Measurements from ENCODE around the gene PTPRN2. TPM values are rescaled to one million over a fixed set of nuclear protein-coding genes. Genes with fewer than 3 reads are reported as not detected.

PTPRN2 gene
- total RNA-seq, 1 donor = 0.09 TPM

DNA sequence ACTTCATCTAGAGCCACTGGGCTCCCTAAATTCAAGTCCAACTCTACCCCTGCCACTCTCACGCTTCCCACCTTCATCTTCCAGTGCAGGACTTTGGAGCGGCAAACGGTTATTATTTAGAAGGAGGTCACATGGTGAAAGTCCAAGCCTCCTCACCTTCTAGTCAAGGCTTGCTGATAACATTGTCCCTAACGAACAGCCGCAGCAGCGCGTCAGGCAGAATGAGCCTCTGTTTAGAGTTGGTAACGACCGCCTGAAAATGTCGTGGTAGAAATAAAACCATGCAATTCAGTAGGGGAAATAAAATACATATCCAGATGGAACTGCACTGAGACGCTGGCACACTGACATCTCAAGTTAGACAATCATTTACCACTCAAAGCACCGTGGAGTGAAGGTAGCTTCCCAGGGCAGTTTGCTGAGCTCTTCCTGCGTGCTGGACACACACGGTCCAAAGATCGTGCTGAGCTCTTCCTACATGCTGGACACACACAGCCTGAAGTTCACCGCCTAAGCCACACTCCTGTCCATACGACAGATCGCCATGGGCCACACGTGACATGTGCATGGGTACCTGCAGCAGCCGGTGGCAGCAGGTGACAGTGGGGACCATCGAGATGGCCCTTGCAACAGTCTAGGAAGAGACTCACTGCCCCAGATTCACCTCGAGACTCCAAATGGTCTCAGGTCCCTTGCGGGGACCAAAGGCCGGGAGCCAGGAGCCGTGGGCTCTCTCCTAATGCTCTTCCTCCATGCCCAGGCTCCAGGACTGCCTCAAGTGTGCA is 323.5 kb downstream of the PTPRN2 start:
- H3K4me3 ChIP-seq (ENCODE audit: low read depth, low read length) = no peak overlapping the region
- TF ChIP-seq, protein P1, sequence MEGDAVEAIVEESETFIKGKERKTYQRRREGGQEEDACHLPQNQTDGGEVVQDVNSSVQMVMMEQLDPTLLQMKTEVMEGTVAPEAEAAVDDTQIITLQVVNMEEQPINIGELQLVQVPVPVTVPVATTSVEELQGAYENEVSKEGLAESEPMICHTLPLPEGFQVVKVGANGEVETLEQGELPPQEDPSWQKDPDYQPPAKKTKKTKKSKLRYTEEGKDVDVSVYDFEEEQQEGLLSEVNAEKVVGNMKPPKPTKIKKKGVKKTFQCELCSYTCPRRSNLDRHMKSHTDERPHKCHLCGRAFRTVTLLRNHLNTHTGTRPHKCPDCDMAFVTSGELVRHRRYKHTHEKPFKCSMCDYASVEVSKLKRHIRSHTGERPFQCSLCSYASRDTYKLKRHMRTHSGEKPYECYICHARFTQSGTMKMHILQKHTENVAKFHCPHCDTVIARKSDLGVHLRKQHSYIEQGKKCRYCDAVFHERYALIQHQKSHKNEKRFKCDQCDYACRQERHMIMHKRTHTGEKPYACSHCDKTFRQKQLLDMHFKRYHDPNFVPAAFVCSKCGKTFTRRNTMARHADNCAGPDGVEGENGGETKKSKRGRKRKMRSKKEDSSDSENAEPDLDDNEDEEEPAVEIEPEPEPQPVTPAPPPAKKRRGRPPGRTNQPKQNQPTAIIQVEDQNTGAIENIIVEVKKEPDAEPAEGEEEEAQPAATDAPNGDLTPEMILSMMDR (IDR thresholded peaks at IDR 0.05; ENCODE audit: insufficient read depth, low read length) = no peak
- no peak for DNase-seq (ENCODE audit: low read depth)

DNA sequence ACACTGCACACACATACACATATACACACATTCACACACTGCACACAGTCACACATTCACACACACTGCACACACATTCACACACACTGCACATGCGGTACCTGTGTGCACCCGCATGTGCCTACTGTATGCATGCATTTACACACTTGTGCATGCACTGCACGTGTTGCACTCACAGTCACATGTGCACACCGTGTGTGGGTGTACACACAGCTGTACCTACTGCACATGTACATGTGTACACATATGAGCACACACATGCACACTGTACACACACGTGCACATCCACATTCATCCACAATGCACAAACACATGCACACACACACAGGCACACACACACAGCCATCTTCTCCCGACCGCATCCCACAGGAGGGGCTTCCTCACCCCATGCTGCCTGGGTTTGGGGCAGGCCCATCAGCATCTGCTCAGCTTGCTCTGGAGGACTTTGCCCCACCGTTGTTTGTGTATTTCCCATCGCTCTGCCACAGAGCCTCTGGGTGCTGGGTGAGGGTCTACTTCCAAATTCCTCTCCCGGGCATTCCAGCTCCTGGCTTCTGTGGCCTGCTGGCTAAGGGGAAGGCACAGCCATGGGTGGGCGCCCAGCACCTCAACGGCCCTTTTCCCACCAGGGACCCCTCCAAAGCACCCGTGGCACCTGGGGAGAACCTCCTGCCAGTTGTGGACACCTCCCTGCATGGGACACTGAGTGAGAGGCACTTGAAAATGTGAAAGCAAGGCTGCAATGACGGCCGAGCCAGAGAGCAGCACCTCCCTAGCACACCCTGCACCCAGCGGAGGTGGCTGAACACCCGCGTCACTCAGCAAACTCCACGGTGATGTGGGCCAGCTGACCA is 324.3 kb downstream of the PTPRN2 start:
- DNase-seq (ENCODE audit: low read depth) = no peak

DNA sequence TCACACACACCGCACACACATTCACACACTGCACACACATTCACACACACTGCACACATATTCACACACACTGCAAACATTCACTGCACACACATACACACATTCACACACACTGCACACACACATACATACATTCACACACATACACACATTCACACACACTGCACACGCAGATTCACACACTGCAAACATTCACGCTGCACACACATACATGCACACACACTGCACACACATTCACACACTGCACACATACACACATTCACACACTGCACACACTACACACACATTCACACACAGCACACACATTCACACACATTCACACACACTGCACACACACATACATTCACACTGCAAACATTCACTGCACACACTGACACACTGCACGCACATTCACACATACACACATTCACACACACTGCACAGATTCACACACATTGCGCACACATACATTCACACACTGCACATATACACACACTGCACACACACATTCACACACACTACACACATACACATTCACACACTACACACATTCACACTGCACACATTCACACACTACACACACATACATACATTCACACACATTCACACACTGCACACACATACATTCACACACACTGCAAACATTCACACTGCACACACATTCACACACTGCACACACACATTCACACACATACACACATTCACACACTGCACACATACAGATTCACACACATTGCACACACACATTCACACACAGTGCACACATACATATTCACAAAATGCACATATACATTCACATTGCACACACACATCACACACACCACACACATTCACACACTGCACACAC is 325.1 kb downstream of the PTPRN2 start:
- TF ChIP-seq, protein P1 (IDR thresholded peaks at IDR 0.05; ENCODE audit: insufficient read depth, low read length) = no peak
- no peak for DNase-seq (ENCODE audit: low read depth)
- H3K4me3 ChIP-seq (ENCODE audit: low read depth, low read length) = no peak overlapping the region

More for the DNA sequence above, 324.3 kb downstream of the PTPRN2 start:
- no peak overlapping the region for H3K4me3 ChIP-seq (ENCODE audit: low read depth, low read length)
- TF ChIP-seq, protein P1 (IDR thresholded peaks at IDR 0.05; ENCODE audit: insufficient read depth, low read length) = no peak

DNA sequence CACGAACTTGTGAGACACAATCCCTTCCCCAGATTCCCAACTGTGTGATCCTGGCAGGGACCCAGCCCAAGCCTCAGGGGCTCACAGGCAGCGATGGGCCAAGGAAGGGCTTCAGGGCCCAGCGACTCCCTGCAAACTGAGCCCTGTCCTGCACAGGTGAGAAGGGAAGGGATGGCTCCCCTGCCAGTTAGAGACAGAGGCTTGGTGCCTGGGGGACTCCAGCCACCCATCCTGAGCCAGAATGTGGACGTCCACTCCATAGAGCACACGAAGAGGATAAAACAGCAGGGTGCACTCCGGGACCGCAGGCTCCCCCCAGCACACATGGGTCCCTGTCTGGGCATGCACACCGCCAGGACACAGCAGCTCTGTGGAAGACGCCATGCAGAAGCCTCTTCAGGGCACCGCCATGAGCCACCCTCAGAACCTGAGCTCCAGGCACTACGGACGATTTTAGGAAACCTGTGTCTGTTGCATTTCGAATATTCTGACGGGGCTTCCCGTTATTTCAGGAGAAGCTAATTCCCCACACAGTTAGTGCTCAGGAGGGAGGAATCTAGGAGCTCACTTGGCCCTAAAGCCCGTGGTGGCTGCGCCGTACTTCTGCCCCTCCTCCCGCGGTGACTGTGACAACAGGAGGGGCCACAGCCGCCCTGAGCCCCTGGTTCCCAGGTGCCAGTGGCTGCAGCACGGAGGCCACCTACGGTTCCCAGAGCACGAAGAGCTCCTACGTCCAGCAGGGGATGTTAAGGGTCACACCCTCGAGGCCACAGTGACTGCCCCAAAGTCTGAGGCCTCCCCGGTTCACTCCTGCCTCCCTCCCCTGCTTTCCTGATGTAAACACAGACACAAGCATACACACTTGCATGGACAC is 326.0 kb downstream of the PTPRN2 start:
- TF ChIP-seq, protein P1 (IDR thresholded peaks at IDR 0.05; ENCODE audit: insufficient read depth, low read length) = no peak
- DNase-seq (ENCODE audit: low read depth) = no peak
- H3K4me3 ChIP-seq (ENCODE audit: low read depth, low read length) = no peak overlapping the region

DNA sequence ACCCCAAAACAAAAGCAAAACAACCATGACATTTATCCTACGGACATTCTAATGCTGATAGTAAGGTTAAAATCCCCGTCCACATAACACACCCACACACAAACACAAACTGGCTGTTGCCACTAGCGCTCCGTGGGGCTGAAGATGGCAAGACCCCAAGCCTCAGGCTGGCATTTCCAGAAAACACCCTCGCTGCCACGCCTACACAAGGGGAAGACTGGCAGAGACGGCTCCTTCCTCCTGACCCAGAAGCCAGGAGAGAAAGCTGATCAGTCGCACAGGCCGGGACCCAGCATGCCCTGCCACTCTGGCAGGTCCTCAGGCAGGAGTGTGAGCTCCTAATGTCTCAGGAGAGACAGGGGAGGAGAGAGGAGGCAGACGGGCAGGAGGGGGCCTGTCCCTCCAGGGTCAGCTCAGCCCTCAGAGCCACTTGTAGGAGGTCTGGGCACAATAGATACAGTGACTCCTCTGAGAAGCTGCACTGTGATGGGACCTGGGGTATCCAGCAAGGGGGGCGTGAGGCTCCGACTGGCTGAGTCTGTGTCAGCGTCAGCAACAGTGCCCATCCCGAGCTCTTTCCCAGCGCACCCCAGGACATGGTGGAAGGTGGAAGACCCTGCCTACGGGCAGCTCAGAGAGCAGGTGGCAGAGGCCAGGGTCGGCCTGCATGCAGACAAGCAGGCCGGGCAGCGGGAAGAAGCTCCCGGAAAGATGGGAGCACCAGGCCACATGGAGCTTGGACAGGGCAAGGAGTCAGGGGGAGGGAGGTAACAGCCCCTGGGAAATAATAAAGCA is 326.9 kb downstream of the PTPRN2 start:
- TF ChIP-seq, protein P1 (IDR thresholded peaks at IDR 0.05; ENCODE audit: insufficient read depth, low read length) = no peak
- no peak overlapping the region for H3K4me3 ChIP-seq (ENCODE audit: low read depth, low read length)
- DNase-seq (ENCODE audit: low read depth) = no peak

All from fibroblast of the aortic adventitia (primary cell).